Measurements from ENCODE around the gene CDH16.
A peak's percentile ranks its signal among the peaks of the same experiment; 100 is the strongest.
"Not testable (repeated sequence)": the region's sequence is repeated elsewhere in the genome, so short reads cannot be mapped to it uniquely, and the experiment has no call there.

CDH16 gene

DNA sequence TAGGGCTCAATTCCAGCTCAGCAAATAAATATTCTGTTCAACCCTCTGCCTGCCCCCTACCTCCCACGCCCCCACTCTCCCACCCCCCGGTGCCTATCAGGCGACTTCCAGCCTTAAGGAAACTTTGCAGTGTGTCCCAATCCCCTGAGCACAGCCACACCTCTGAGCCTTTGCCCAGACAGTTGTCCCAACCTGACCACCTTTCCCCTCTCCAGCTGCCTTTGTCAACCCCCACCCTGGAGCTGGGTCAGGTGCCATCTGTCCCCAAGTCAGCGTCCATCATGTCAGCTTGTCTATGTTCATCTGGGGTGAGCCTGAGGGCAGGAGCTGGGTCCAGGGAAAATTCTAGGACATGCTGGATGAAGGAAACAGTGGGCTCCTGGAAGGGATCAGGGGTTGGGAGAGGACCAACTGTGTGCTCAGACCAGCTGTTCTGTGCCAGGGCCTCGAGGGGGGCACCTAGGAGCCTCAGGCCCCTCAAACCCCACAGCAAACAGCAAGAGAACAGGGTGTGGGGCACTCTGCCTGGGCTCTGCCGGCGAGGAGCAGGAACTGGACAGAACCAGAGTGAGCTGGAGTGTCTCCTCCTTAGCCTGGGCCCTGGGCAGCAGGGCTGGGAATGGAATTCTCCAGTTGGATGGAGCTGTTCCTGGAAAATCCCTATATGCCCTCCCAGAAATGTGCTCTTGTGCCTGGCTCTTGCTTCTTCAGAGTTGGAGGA lies 17.8 kb downstream of the CDH16 start:
- no peak overlapping the region for H3K4me3 ChIP-seq (ENCODE audit: low read depth, low read length)
- DNase-seq (ENCODE audit: low read depth): no peak

DNA sequence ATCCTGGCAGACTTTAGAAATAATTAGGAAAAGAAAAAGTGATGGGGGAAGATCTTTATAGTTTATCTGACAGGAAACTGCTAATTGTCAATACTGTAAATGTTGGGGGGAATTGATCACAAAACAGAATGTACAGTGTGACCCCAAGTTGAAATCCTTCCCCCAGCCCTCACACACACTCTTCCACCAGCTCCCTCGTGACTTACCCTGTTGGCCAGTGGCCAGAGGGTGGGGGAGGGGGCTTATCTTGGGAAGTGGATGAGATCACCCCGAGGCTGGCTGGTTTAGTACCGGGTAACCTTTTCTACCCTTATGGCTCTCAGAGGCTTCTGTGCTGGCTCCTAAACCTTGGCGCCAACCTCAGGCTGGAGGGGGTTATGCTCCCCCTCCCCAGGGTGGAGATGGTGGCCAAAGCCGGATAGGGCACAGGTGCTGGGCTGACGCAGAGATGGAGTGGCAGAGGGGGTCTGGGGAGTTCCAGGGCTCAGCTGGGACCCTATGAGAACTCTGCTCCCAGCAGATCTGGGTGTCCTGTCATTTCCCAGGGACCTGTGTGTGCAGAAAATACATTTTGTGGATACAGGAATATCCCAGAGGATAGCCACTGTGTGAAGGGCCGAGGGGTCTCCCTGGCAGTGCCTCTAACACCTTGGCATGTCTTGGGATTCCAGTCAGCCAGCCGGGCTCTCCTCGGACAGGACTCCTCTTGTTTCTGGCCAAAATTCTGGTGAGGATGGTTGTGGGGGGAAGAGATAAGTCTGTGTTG lies 18.6 kb downstream of the CDH16 start:
- DNase-seq (ENCODE audit: low read depth): peak; percentile 18
- H3K4me3 ChIP-seq (ENCODE audit: low read depth, low read length): no peak overlapping the region

DNA sequence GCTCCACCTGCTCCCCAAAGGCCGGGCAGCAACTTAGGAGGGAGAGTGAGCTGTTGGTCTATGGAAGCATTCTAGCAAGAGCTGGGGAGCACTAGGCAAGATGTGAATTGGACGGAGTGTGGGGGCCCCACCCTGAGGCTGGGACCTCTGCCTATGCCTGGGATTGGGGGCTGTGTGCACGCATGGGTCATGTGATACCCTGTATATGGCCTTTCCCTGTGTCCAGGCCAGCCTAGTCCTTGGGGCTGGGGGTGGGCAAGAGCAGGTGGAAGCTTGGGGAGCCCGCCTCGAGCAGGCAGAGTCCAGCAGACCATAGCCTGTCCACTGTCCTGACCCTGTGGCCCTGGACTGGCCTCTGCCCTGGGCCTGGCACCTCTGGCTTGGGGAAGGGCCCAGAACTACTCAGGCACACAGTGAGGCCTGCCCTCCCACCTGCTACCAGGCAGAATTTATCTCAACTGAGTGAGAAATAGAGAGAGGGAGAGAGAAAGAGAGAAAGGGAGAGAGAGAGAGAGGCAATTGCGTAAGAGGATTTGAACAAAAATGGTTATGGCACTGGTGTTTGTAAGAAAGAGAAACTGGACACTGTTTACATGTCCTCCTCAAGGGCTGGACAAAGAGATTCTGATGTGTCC lies 19.3 kb downstream of the CDH16 start:
- DNase-seq (ENCODE audit: low read depth): peak; percentile 41
- H3K4me3 ChIP-seq (ENCODE audit: low read depth, low read length): no peak overlapping the region

DNA sequence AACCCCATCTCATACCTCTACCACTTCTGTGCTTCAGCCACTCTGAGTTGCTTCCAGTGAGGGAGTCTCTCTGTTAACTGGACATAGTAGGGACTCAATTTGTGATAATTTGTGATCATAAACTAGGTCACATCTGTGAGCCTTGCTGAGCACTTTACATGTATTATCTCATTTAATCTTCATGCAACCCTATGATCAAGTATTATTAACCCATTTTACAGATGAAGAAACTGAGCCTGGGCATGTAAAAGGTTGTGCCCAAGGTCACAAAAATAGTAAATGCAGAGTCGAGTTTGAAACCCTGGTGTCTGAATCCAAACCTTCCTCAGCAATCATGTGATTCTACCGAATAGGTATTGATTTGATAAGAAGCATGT lies 19.8 kb downstream of the CDH16 start:
- H3K4me3 ChIP-seq (ENCODE audit: low read depth, low read length): no peak overlapping the region
- no peak for DNase-seq (ENCODE audit: low read depth)

DNA sequence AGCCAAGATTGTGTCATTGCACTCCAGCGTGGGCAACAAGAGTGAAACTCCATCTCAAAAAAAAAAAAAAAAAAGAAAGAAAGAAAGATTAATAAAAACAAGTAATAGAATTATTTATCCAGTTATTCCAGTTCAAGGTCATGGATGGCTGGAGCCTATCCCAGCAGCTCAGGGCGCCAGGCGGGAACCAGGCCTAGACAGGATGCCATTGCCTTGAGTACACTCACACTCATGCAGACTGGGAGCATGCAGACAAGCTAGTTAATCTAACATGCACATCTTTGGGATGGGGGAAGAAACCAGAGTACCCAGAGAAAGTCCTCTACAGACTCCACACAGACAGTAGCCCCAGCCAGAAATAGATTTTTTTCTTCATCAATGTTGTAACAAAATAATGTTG lies 20.5 kb downstream of the CDH16 start:
- no peak for DNase-seq (ENCODE audit: low read depth)

GRCh38 chr16:66896682-66897081 lies 22.0 kb downstream of the CDH16 start:
- DNase-seq (ENCODE audit: low read depth); H3K4me3 ChIP-seq (ENCODE audit: low read depth, low read length): not testable (repeated sequence)

More for the DNA sequence above, 20.5 kb downstream of the CDH16 start:
- H3K4me3 ChIP-seq (ENCODE audit: low read depth, low read length): no peak overlapping the region

GRCh38 chr16:66895999-66896398 lies 22.7 kb downstream of the CDH16 start:
- no peak for DNase-seq (ENCODE audit: low read depth)
- no peak overlapping the region for H3K4me3 ChIP-seq (ENCODE audit: low read depth, low read length)

- no peak overlapping the region for H3K4me3 ChIP-seq (ENCODE audit: low read depth, low read length)
- DNase-seq (ENCODE audit: low read depth): no peak
These were observed 23.1 kb downstream of the CDH16 start for GRCh38 chr16:66895689-66895979.

DNA sequence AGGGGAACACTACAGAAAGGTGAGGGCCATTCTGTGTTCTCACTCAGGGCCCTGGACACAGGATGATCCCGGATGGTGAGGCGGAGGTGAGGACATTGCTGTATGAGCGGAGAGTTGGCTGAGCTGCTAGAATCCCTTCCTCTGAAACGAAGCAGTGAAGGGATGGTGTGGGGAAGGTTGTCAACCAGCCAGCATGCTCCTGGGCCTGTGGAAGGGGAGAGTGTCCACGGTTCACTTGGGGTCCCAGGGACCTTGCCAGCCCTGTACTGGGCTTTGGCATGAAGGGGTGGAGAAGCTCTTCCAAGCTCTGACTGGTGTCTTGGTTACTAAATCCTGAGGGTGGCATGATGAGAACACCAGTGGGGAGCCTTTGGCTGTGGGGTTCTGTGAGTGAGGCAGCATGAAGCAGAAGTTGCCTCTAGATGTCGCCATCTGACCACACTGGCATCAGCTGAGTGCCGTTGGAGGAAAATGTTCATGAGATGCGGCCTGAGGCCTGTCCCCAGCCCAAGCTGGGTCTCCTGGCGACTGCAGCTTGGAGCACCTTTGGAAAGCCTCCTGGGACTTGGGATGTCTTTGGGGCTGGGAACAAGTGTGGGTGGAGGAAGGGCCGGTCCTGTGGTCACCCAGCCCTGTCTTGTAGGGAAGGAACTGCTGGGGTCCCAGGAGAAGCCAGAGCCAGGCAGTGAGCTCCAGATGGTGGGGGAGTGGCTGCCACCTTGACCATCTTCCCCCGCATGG lies 23.6 kb downstream of the CDH16 start:
- H3K4me3 ChIP-seq (ENCODE audit: low read depth, low read length): no peak overlapping the region
- DNase-seq (ENCODE audit: low read depth): no peak

DNA sequence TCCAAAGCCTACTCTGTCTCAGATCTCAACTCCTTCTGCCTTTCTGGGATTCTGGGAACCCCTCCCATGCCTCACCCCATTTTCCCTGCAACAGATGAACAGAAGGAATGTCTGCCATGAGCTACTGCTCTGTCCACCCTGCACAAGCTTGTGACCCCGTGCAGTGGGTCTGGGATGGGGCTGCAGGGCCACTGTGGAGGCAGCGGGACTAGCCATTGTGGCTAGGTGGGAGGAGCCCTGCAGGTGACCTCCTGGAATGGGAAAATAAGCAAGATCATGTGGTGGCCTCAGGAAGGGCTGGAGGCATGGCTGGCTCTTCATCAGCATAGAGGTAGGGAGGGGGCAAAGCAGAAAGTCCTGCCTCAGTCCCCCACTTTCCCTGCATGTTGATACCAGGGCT lies 24.6 kb downstream of the CDH16 start:
- no peak overlapping the region for H3K4me3 ChIP-seq (ENCODE audit: low read depth, low read length)
- DNase-seq (ENCODE audit: low read depth): no peak

DNA sequence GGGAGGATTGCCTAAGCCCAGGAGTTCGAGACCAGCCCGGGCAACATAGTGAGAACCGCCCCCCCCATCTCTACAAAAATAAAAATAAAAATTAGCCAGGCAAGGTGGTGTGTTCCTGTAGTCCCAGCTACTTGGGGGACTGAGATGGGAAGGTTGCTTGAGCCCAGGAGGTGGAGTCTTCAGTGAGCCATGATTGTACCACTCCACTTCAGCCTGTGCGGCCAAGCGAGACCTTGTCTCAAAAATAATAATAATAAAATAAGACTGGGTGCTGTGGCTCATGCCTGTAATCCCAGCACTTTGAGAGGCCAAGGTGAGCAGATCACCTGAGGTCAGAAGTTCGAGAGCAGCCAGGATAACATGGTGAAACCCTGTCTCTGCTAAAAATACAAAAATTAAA lies 26.9 kb downstream of the CDH16 start:
- DNase-seq (ENCODE audit: low read depth): no peak
- H3K4me3 ChIP-seq (ENCODE audit: low read depth, low read length): no peak overlapping the region

DNA sequence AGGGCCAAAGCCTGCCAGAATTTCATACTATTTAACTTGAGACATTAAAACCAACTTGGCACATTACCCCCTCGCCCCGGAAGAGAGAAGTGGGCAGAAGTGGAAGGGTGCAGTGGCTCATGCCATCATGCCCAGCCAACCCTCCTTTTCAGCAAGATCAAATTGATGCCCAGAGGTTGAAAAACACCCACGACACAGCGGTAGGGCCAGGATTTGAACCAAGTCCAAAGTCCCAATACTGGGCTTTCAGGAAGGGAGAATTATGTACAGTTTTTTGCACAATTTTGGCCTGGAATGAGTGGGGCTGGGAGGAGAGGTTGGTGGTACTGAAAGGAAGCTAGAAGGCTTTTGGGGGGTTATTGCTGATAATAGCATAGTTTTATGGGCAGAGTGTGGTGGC lies 27.3 kb downstream of the CDH16 start:
- DNase-seq (ENCODE audit: low read depth): no peak
- no peak overlapping the region for H3K4me3 ChIP-seq (ENCODE audit: low read depth, low read length)

DNA sequence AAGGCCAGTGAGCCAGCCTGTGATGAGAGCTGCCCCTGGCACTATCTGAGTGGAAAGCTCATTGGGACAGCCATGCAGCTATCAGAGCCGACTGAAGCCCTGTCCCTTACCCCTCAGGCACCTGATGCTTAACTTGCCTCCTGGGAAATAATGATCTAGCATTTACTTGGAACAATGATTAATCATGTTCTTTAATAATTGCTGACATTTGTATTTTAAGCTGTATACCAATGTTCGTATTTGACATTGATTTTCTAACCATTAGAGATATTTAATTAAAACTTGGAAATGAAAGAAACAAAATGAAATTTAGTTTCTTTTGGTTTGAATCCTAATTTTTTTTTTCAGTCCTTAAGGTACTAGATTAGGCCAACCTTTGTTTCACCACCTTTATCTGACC lies 27.9 kb downstream of the CDH16 start:
- no peak for DNase-seq (ENCODE audit: low read depth)

GRCh38 chr16:66889622-66890021 lies 29.1 kb downstream of the CDH16 start:
- no peak overlapping the region for H3K4me3 ChIP-seq (ENCODE audit: low read depth, low read length)
- DNase-seq (ENCODE audit: low read depth): no peak

More for the DNA sequence above, 27.9 kb downstream of the CDH16 start:
- no peak overlapping the region for H3K4me3 ChIP-seq (ENCODE audit: low read depth, low read length)

DNA sequence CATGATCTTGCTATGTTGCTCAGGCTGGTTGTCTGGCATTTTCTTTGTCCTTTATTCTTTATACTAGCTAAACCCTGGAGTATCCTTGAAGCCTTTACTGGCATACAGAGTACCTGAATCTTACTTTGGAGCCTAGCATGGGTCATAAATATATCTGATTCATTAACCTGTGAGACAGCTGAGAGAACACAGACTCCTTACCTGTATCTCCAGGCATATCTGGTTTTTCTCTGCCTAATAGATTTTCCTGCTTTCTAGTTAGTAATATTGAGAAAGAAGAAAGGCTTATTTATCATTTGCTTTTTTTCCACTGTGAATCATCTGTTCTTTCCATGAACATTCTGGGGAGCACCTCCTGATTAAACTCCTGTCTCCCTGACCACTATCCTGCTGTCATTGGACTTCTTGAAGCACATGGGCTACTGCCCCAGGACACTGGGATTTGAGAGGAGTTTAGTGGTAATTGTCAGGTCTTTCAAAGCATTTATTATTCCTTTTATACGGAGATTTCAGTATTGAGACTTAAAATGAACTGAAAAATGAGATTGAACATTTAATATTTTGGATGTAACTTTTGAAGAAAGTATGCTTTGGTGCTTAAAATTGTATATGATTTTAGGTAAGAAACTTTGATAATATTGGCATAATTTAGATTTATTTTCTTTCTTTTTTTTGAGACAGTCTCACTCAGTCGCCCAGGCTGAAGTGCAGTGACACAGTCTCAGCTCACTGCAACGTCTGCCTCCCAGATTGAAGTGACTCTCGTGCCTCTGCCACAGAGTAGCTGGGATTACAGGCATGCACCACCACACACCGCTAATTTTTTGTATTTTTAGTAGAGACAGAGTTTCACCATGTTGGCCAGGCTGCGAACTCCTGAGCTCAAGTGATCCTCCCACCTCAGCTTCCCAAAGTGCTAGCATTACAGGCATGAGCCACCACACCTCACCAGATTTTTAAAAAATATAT lies 29.8 kb downstream of the CDH16 start:
- DNase-seq (ENCODE audit: low read depth): no peak
- no peak overlapping the region for H3K4me3 ChIP-seq (ENCODE audit: low read depth, low read length)

- H3K4me3 ChIP-seq (ENCODE audit: low read depth, low read length): no peak overlapping the region
- no peak for DNase-seq (ENCODE audit: low read depth)
These were observed 31.8 kb downstream of the CDH16 start for GRCh38 chr16:66886914-66887313.

- H3K4me3 ChIP-seq (ENCODE audit: low read depth, low read length): no peak overlapping the region
- no peak for DNase-seq (ENCODE audit: low read depth)
These were observed 32.4 kb downstream of the CDH16 start for GRCh38 chr16:66886321-66886720.

GRCh38 chr16:66885491-66885890 lies 33.2 kb downstream of the CDH16 start:
- no peak for DNase-seq (ENCODE audit: low read depth)
- H3K4me3 ChIP-seq (ENCODE audit: low read depth, low read length): no peak overlapping the region

DNA sequence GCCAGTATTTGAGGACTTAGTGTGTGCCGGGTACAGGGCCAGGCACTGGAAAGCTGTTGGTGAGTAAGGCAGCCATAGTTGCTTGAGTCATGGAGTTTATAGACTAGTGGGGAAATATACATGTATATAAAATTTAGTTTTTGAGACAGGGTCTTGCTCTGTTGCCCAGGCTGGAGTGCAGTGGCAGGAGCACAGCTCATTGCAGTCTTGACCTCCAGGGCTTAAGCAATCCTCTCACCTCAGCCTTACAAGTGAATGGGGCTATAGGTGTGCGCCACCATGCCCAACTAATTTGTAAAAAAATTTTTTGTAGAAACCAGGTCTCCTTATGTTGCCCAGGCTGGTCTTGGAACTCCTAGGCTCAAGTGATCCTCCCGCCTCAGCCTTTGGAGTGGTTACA lies 36.0 kb downstream of the CDH16 start:
- DNase-seq (ENCODE audit: low read depth): no peak

More for the DNA sequence above, 36.0 kb downstream of the CDH16 start:
- H3K4me3 ChIP-seq (ENCODE audit: low read depth, low read length): no peak overlapping the region
